ENCODE measurements around the gene LARGE1. TPM values are rescaled to one million over a fixed set of nuclear protein-coding genes. Genes with fewer than 3 reads are reported as not detected.
"Not testable (repeated sequence)": the region's sequence is repeated elsewhere in the genome, so short reads cannot be mapped to it uniquely, and the experiment has no call there.

LARGE1 gene
- total RNA-seq, 1 experiment from 2014 or later, result 2.5 TPM

DNA sequence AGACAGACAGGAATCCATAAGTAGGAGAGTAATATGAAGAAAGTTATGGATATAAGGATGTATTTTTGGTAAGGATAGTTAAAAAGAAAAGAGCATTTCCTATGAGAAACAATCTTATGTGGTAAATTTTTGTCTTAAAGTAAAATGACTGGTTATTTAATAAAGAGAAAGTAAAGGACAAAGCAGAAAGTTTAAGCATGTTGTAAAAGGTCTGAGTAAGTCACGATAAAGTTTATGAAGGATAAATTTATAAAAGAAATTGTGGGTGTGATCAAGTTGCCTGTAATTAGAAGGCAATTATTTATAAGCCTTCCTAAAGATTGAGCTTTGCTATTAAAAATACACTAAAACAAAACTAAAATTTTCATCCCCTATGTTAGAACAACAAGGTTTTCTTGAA, 547.4 kb downstream of the LARGE1 start:
- in situ Hi-C loops (cut with HindIII; ENCODE audit: low pct_unique_long_range_greater_than_20kb, low sequenced_read_pairs), result no loop called here
- Histone ChIP-seq H3K4me1 (ENCODE audit: control insufficient read depth, insufficient read depth, low read length) (no peaks in the 10 kb centered on the region), H3K36me3 (ENCODE audit: control insufficient read depth, insufficient read depth, low read length) (no peaks in the 10 kb centered on the region), H3K4me3 (ENCODE audit: low read depth in 2 of 2, low read length in 2 of 2) (no peak overlapping the region), H3K27ac (ENCODE audit: low read length) (no peak overlapping the region), H3K27me3 (ENCODE audit: control insufficient read depth, insufficient read depth, low read length) (no peaks in the 10 kb centered on the region), H3K9me3 (ENCODE audit: control insufficient read depth, insufficient read depth, low read depth, low read length) (no peaks in the 10 kb centered on the region)
- CTCF ChIA-PET, result no interaction called here
- BruUV-seq (replicated peaks), result no TSS peak
- ATAC-seq (no peak), DNase-seq (ENCODE audit: low read depth, low spot score) (no peak)
- POLR2A ChIA-PET, result no interaction called here
- intact Hi-C loops (cut with micrococcal nuclease; ENCODE audit: unreplicated experiment), result no loop called here
- TF ChIP-seq REST (IDR thresholded peaks at IDR 0.05; ENCODE audit: insufficient read depth in 1 of 2, low read depth in 2 of 2, low read length in 1 of 2) (no peak), TCF7L2 (IDR thresholded peaks at IDR 0.05; ENCODE audit: low read depth, low read length) (no peak), SIN3A (IDR thresholded peaks at IDR 0.05; ENCODE audit: borderline replicate concordance, insufficient read depth, low read depth, low read length) (no peak), POLR2AphosphoS5 (IDR thresholded peaks at IDR 0.05; ENCODE audit: low read depth, low read length) (no peak)
- TF ChIP-seq, protein P1, sequence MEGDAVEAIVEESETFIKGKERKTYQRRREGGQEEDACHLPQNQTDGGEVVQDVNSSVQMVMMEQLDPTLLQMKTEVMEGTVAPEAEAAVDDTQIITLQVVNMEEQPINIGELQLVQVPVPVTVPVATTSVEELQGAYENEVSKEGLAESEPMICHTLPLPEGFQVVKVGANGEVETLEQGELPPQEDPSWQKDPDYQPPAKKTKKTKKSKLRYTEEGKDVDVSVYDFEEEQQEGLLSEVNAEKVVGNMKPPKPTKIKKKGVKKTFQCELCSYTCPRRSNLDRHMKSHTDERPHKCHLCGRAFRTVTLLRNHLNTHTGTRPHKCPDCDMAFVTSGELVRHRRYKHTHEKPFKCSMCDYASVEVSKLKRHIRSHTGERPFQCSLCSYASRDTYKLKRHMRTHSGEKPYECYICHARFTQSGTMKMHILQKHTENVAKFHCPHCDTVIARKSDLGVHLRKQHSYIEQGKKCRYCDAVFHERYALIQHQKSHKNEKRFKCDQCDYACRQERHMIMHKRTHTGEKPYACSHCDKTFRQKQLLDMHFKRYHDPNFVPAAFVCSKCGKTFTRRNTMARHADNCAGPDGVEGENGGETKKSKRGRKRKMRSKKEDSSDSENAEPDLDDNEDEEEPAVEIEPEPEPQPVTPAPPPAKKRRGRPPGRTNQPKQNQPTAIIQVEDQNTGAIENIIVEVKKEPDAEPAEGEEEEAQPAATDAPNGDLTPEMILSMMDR (IDR thresholded peaks at IDR 0.05), result no peak

GRCh38 chr22:33363256-33363655, 557.0 kb downstream of the LARGE1 start:
- intact Hi-C loops (cut with micrococcal nuclease; ENCODE audit: unreplicated experiment); BruUV-seq (replicated peaks); H3K4me1 ChIP-seq (ENCODE audit: control insufficient read depth, insufficient read depth, low read length); DNase-seq (ENCODE audit: low read depth, low spot score); in situ Hi-C loops (cut with HindIII; ENCODE audit: low pct_unique_long_range_greater_than_20kb, low sequenced_read_pairs); POLR2A ChIA-PET; H3K4me3 ChIP-seq (ENCODE audit: low read depth in 2 of 2, low read length in 2 of 2); ATAC-seq; H3K27me3 ChIP-seq (ENCODE audit: control insufficient read depth, insufficient read depth, low read length); CTCF ChIA-PET; H3K36me3 ChIP-seq (ENCODE audit: control insufficient read depth, insufficient read depth, low read length); H3K9me3 ChIP-seq (ENCODE audit: control insufficient read depth, insufficient read depth, low read depth, low read length); H3K27ac ChIP-seq (ENCODE audit: low read length): not testable (repeated sequence)

GRCh38 chr22:33362702-33363101, 557.6 kb downstream of the LARGE1 start:
- in situ Hi-C loops (cut with HindIII; ENCODE audit: low pct_unique_long_range_greater_than_20kb, low sequenced_read_pairs), result no loop called here
- CTCF ChIA-PET, result no interaction called here
- no peak for ATAC-seq

More at GRCh38 chr22:33362702-33363101, 557.6 kb downstream of the LARGE1 start:
- DNase-seq (ENCODE audit: low read depth, low spot score), result no peak
- H3K36me3 ChIP-seq (ENCODE audit: control insufficient read depth, insufficient read depth, low read length), result no peaks in the 10 kb centered on the region
- H3K27me3 ChIP-seq (ENCODE audit: control insufficient read depth, insufficient read depth, low read length), result no peaks in the 10 kb centered on the region
- H3K4me1 ChIP-seq (ENCODE audit: control insufficient read depth, insufficient read depth, low read length), result no peaks in the 10 kb centered on the region
- no peak overlapping the region for H3K27ac ChIP-seq (ENCODE audit: low read length)
- TF ChIP-seq REST (IDR thresholded peaks at IDR 0.05; ENCODE audit: insufficient read depth in 1 of 2, low read depth in 2 of 2, low read length in 1 of 2) (no peak), POLR2AphosphoS5 (IDR thresholded peaks at IDR 0.05; ENCODE audit: low read depth, low read length) (no peak), SIN3A (IDR thresholded peaks at IDR 0.05; ENCODE audit: borderline replicate concordance, insufficient read depth, low read depth, low read length) (no peak), TCF7L2 (IDR thresholded peaks at IDR 0.05; ENCODE audit: low read depth, low read length) (no peak)
- TF ChIP-seq, protein P1 (IDR thresholded peaks at IDR 0.05), result no peak
- intact Hi-C loops (cut with micrococcal nuclease; ENCODE audit: unreplicated experiment), result no loop called here
- POLR2A ChIA-PET, result no interaction called here
- no peaks in the 10 kb centered on the region for H3K9me3 ChIP-seq (ENCODE audit: control insufficient read depth, insufficient read depth, low read depth, low read length)
- no TSS peak for BruUV-seq (replicated peaks)
- H3K4me3 ChIP-seq (ENCODE audit: low read depth in 2 of 2, low read length in 2 of 2), result no peak overlapping the region

Data from Panc1 (cell line).